Neural cell (in vitro differentiated cells): ENCODE data around the gene SHTN1.

Experiments used
- EZH2 ChIP-seq: fragments of 200-600, 300-800 bp; shearing (Covaris generic), sonication (generic); IDR thresholded peaks from 2 replicates; pipeline ENCODE4 v1.6.1; 2014; ENCODE audit warnings: antibody characterized with exemption, low read length, borderline replicate concordance, mild to moderate bottlenecking; ENCODE audit not compliant: insufficient read depth, poor library complexity, severe bottlenecking
- POLR2AphosphoS5 ChIP-seq: IDR thresholded peaks from 2 replicates; pipeline ENCODE4 v1.6.1; 2012
- RAD21 ChIP-seq: fragments of 450-650 bp; conservative IDR thresholded peaks from 2 replicates; pipeline ENCODE4 v1.6.1; 2014; ENCODE audit warnings: antibody characterized with exemption, mild to moderate bottlenecking, moderate library complexity
- TAF1 ChIP-seq: IDR thresholded peaks from 2 replicates; pipeline ENCODE4 v1.6.1; 2012; ENCODE audit warnings: low read depth
- TF ChIP-seq, protein P1 (sequence below): fragments of 450-650 bp; IDR thresholded peaks from 2 replicates; pipeline ENCODE4 v1.5.1; 2014; ENCODE audit warnings: antibody characterized with exemption, mild to moderate bottlenecking, moderate library complexity; ENCODE audit not compliant: poor library complexity, severe bottlenecking
- TF ChIP-seq, protein P2 (sequence below): IDR thresholded peaks from 2 replicates; pipeline ENCODE4 v1.6.1; 2012; ENCODE audit warnings: borderline replicate concordance

DNA sequence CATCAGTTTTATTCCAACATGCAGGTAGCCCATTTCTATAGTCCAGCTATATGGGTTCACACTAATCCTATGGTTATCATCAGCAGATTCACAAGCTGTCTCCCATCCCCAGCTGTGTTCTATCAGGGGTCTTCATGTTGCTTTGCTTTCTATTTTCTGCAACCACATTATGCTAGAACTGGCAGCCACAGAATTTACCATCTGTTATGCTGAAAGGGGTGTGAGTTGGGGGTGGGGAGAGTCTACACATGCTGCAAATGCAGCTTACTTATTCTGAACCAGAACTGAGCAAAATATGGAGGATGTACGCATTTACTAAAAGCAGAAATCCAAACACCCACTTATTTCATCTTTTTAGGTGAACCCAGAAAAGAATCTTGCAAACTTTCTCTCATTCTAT, 32.9 kb downstream of the SHTN1 start:
- TF ChIP-seq, protein P1, sequence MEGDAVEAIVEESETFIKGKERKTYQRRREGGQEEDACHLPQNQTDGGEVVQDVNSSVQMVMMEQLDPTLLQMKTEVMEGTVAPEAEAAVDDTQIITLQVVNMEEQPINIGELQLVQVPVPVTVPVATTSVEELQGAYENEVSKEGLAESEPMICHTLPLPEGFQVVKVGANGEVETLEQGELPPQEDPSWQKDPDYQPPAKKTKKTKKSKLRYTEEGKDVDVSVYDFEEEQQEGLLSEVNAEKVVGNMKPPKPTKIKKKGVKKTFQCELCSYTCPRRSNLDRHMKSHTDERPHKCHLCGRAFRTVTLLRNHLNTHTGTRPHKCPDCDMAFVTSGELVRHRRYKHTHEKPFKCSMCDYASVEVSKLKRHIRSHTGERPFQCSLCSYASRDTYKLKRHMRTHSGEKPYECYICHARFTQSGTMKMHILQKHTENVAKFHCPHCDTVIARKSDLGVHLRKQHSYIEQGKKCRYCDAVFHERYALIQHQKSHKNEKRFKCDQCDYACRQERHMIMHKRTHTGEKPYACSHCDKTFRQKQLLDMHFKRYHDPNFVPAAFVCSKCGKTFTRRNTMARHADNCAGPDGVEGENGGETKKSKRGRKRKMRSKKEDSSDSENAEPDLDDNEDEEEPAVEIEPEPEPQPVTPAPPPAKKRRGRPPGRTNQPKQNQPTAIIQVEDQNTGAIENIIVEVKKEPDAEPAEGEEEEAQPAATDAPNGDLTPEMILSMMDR = no peak
- TF ChIP-seq, protein P2, sequence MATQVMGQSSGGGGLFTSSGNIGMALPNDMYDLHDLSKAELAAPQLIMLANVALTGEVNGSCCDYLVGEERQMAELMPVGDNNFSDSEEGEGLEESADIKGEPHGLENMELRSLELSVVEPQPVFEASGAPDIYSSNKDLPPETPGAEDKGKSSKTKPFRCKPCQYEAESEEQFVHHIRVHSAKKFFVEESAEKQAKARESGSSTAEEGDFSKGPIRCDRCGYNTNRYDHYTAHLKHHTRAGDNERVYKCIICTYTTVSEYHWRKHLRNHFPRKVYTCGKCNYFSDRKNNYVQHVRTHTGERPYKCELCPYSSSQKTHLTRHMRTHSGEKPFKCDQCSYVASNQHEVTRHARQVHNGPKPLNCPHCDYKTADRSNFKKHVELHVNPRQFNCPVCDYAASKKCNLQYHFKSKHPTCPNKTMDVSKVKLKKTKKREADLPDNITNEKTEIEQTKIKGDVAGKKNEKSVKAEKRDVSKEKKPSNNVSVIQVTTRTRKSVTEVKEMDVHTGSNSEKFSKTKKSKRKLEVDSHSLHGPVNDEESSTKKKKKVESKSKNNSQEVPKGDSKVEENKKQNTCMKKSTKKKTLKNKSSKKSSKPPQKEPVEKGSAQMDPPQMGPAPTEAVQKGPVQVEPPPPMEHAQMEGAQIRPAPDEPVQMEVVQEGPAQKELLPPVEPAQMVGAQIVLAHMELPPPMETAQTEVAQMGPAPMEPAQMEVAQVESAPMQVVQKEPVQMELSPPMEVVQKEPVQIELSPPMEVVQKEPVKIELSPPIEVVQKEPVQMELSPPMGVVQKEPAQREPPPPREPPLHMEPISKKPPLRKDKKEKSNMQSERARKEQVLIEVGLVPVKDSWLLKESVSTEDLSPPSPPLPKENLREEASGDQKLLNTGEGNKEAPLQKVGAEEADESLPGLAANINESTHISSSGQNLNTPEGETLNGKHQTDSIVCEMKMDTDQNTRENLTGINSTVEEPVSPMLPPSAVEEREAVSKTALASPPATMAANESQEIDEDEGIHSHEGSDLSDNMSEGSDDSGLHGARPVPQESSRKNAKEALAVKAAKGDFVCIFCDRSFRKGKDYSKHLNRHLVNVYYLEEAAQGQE = no peak
- TF ChIP-seq EZH2 = no peak
- TF ChIP-seq TAF1 = no peak
- TF ChIP-seq RAD21 = no peak
- TF ChIP-seq POLR2AphosphoS5 = no peak
